NCI-H526 treated with DMSO at 0.1 percent for 48 hours (cell line): ENCODE data around the gene ZDHHC7.
"Not testable (repeated sequence)": the region's sequence is repeated elsewhere in the genome, so short reads cannot be mapped to it uniquely, and the experiment has no call there.

ENCODE experiments used
- DNase-seq: peaks from one replicate; lab custom pipeline; 2025; lab: John Stamatoyannopoulos, UW

Gene ZDHHC7

DNA sequence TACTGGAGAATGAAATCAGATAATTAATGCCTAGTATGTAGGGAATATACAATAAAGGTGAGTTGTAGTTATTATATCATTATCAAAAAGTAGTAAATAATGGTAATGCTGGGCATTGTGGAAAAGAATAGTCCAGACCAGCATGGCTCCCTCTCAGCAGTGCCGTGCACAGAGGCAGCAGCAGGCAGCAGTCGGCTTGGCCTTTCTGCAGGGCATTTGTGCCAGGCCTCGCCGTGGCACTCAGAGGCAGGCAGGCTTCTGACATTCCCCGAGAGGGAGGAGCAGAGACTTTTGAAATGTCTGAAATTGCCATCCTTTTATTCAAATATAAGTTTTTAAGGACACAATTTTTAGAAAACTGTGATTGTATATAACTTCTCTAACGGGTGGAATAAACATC is 31.3 kb upstream of the ZDHHC7 start:
- DNase-seq, result no peak

DNA sequence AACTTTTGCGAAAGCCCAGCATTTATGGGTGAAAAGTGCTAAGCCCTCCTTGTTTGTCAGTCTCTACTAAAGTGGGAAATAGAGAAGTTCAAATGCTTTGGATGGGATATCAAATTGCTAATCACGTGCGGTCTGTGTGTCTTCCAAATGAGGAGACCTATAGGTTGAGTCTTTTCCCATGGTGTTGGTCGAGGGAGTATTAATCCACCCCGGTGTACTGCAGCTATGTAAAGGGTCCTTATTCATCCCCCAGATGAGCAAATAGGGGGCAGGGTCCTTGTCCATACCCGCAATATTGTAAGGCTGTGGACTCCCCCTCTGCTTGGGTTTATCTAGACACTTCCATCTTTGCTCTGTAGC is 30.8 kb upstream of the ZDHHC7 start:
- no peak for DNase-seq

DNA sequence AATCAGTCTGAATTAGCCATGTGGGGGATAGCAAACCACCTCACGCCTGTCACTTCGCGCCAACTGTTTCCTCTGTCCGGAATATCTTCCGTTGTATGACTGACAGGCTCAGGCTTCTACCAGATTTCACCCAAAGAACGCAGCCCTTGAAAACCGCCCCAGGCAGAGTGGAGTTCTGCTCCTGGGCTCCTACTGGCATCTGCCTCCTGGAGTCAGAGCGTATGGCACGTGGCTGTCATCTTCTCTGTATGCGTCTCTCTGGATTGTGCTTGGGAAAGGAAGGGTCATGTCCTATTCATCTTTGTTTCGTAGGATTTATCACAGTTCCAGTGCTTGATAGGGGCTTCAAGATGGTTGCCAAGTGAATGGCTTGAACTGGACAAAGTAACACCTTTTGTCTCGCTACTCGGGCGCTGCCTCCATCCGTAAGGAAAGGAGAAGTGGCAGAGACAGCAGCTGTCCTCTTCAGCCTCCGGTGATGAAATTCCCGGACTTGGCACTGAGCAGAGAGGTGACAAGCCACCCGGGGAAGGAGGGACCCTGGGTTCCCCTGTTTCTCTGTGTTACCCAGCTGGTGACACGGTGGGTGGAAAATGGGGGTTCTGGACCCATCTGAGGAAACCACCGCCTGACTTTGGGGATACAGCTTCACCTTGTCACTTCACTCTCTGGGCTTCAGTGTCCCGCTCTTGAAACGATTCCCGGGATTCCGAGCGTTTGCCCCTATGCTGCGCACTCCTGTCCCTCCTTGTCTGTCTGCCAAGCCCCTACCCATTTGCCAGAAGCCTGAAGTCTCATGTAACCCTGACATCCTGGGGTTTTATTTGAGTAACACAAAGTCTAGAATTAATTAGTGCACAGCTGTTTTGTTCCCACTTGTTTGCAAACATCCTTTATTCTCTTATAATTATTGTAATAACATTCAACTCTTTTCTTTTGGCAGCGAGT is 30.2 kb upstream of the ZDHHC7 start:
- DNase-seq, result no peak

DNA sequence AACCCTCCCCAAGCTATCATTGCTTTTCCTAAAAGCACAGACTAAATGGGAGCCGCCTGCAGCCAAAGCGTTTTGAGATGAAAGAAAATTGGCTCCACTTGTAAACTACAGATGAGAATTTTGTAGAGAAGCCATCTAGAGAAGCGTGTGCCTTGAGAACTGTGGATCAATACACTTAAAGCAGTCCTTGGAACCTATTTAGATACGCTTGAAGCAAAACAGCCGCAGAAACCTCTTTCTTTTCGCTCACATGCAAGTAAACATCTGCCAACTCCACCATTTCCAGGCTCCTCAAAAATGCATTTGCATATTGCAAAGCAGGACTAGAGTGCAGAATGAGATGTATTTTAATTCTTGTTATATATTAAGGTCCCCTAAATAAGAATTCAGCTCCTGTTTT is 29.4 kb upstream of the ZDHHC7 start:
- peak; percentile 1 for DNase-seq

DNA sequence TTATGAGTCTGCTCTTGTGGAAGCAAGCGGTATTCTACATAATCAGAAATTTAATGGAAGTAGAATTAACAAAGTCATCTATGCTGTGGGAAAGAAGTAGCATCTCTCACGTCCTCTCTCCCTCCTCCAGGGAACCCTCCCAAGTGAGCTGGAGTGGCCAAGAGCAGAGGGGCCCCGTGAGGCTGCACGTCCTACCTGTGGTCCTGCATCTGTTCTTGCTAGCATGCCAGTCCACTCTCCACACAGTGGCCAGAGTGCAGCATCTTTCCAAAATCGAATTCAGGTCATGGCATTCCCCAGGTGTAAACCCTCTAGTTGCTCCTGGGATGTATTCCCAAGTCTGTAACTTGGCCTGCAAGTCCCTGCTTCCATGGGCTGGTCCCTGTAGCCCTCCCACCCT is 26.4 kb upstream of the ZDHHC7 start:
- no peak for DNase-seq

DNA sequence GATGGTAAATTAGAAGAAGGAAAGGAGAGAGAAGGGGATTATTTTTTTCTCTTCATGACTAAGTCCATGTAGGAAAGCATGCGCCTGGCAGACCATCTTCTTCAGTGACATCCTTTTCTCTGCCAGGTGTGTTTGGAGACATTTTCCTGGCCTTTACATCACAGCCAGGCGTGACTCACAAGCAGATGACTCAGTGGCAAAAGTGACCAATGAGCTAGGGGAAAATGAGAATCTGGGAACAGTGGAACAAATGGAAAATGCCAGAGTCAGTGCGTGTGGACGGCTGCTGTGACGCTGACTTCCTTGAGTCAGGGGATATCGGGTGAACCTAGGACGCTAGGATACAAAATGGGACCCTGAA is 25.7 kb upstream of the ZDHHC7 start:
- DNase-seq, result no peak

DNA sequence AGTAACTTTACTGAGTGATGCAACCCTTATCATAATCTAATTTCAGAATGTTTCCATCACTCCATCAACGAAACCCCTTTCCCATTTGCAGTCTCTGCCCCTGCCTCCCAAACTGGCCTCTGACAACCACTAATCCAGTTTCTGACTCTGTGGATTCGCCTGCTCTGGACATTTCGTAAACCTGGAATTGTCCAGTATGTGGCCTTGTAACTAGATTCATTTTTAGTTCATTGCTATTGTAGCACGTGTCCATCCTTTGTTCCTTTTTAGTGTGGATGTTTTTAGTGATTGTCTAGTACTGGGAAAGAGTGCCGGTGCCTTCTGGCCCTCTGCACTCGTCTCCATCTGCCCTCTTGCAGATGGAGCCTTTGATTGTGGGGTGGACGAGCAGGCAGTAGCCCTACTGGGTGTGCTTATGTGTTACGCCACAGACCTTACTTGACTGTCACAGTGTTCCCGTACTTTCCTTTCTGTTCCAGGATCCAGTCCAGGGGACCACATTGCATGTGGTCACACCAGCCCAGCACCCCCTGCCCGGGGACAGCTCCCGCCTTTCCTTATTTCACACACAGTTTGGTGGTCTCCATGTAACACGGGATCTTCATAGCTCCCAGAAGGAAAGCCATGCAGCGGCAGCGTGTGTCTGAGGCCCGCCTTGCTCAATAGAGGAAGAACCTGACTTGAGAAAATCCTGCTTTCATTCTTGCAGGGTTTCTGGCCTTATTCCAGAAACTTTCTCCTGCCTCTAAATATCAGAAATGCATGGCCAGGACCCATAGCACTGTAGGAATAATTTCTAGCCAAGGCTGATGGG is 25.1 kb upstream of the ZDHHC7 start:
- no peak for DNase-seq

DNA sequence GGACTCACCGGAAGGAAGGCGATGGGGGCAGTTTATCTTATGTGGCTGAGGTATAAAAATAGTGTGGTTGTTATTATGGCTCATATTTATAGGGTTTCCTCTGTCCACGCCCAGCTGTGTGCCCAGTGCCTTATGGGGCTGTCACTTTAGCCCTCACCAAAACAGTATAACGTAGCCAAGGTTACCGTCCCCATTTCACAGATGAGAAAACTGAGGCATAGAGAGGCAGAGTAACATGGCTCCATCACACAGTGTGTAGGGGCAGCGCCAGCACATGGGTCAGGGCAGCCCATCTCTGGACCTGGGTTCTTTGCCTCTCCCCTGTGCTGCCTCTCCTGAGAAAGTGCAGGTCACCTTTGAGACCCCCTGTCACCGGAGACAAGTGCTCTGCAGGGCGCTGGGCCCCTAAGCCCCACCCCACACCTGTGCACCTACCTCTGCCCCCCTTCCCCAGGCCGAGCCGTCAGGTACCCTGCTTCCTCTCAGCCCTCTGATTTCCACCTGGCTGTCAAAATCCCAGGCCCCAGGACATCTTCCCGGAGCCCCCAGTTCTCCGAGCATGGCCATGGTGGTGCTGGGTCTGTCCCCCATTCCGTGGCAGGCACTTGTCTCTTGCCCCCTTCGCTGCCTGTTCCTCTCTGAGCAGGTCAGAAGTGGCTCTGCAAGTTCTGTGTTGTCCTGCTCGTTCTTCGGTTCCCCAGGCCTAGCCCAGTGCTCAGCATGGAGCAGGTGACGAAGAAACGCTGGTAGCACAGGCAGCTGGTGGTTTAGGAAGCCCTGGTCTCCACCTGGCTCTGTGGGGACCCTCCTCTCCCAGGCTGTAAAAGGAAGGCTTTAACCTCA is 23.5 kb upstream of the ZDHHC7 start:
- no peak for DNase-seq

DNA sequence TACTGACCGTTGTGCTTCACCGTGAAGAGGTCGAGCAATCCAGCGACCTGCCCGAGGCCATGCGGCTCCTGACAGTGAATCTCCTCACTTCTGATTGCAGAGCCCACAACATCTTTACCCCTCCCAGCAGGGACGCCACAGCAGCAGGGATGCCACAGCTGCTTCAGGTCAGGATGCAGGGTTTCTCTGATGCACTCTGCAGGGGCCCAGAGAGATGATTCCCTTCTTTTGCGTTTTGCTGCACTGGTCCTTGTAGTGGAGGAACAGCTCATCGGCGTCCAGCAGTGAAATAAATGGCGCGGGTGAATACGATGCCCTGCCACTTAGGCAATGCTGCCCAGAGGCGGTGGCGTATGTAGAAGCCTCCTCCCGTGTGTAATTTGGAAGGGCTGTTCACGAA is 21.8 kb upstream of the ZDHHC7 start:
- no peak for DNase-seq

DNA sequence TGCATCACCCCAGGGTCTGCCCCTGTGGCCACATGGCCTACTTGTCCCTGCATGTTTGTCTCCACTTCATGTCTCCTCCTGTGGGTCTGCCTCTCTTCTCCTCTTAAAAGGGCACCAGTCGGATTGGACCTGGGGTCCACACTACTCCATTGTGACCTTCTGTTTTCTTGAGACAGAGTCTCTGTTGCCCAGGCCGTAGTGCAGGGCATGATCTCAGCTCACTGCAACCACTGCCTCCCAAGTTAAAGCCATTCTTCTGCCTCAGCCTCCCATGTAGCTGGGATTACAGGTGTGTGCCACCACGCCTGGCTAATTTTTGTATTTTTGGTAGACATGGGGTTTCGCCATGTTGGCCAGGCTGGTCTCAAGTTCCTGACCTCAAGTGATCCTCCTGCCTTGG is 20.9 kb upstream of the ZDHHC7 start:
- not testable (repeated sequence) for DNase-seq

DNA sequence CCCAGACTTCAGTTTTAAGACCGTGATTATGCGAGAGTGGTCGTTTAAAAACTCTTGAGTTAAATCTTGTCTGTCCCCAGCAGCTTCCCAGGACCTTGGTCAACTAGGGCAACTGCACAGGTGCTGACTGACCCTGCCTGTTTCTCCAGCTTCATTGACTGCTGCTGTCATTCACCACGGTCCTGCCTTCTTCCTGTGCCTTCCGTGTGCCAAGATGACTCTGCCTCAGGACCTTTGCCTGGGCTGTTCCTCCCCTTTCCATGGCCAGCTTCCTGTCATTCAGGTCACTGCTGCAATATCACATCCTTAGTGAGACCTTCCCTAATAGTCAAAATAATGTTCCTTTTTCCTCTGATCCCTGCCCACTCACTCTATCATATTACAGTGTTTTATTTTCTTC is 20.1 kb upstream of the ZDHHC7 start:
- DNase-seq, result no peak

DNA sequence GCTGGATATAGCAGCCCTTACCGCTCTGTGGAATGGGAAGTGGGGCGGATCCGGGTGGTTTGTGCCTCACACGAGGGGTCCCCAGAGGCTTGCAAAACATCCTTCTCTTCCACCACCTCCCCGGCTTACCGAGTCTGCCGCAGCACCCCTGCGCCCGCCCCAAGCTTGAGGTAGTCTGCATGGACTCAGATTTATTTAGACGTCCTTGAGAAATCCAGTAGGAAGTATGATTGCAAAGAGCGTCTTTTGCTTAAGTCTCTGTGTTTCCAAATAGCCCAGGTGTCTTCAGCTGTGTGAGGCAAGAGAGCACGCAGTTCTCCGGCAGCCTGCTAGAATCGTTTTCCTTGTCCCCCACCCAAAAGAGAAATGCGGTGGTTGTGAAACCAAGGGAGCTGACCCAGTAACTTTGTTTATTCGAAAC is 18.7 kb upstream of the ZDHHC7 start:
- no peak for DNase-seq

DNA sequence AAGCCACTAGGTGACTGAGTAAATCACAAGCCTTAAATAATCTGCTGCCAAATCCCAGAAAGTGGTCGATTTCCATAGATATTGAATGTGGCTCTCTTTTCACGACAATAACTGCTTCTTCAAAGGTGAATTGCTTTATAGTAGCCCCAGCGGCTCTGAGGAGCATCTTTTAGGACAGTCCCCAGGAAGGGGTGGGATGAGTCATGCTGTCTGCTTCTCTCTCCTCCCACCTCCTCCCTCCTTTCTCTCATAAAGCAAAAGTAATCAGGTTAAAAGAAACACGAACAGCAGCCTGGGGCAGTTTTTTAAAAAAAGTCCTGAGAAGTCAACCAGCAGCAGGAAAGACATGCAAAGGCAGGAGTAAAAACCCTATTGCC is 18.1 kb upstream of the ZDHHC7 start:
- DNase-seq, result no peak

DNA sequence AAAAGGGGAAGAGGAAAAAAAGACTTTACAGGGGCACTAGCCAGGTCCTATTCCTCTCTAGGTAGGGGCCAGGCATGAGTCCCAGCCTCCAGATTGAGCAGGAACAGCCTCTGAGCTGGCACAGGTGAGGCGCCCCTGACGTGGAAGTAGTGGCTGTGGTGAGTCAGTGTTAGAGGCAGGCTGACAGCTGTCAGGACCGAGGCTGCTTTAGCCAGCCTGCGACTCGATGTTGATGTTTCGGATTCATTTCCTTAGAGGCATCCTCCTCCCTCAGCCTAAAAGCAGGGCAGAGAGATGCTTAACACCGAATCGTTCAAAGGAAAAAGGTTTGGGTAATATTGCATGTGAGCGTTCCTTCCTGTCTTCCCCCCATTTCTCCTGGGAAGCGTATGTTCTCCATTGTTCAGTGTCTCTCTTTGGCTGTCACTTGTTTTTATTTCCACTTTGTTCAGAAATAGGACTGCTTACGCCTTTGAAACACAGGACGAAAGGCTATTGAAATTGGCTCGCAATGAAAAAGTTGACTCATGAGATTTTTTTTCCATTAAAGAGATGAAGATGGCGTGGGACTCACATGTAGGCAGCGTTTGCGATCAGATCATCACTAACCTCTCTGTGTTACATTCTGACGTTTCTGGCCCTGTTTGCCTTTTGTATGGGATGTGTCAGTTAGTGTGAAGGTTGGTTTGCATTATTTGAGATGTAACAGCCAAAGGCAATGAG is 17.5 kb upstream of the ZDHHC7 start:
- no peak for DNase-seq

DNA sequence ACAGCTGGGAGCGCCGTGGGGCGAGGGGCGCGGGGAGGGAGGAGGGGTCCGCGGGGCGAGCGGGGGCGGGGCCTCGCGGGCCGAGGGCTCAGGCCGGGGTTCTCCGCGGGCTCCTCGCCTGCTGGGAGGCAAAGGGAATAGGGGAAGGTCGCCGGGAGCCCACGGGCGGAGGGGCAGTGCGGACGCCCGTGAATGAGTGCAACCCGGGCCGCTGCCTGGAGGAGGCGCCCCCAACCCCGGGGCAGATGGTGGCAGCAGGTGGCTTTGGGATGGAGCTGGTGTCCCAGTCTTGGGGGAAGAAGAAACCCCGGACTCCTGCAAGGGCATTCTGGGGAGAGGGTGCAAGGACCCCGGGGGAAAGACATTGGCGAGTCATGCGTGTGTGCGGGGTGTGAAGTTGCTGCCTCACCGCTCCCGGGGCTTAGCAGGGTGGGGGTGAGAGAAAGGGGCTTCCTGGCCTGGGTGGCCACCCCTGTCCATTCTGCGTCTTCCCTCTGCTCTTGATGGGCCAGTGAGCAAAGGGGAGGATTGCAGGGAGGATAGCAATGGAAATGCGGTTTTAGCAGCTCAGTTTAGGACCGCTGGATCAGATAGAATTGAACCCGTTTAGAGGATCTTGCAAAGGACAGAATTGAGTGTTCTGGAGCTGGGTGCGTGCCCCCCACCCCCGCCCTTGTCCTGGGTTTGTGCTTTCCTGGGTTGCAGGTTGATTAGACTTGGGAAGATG is 16.8 kb upstream of the ZDHHC7 start:
- DNase-seq, result no peak

DNA sequence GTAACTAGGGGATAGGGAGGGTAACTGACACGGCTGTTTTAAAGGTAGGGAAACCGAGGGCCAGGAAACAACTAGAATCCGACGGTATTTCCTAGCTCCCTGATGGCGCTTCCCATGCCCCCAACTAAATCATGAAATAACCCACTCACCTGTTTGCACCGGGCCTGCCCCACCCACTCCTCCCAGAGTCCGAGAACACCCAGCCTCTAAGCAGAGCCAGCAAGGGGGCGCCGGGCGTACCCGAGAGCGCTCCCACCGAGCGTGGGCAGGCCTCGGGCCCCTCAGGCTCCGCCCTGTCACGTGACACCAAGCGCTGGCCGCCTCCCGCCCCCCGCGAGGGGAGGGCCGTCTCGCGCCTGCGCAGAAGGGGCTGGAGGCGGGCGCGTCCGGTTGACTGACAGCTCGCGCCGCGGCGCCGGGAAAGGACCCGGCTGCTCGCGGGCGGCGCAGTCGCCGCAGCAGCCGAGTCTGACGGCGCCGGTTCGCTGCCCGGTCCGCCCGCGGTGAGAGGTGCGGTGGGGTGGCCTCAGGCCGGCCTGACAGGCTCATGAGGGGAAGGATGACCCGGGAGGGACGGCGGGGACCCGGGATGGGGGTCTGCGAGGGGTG is 16.1 kb upstream of the ZDHHC7 start, which contains the start of gene KIAA0513:
TSS of gene KIAA0513 (plus strand) at position 447 of the 609 bp plus-strand sequence. CDS start 39,277 bp downstream, outside the sequence.
- DNase-seq, result peak; percentile 45

DNA sequence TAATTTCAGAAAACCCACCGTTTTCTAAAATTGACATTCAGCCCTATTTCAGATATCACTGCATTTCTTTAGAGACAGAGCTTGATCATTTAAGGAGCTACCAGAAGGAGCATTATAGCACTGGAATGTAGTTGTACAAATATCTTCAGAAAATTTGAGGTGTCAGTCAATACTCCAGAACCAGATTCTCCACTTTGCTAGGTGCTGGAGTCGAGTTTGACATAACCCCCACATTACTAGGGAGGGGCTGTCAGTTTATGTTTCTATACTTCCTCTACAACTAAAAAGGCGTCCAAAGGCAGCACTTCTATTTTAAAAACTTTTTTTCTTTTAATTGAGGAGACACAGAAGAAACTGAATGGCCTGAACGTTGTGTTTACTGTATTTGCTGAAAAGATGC is 15.4 kb upstream of the ZDHHC7 start:
- DNase-seq, result no peak

DNA sequence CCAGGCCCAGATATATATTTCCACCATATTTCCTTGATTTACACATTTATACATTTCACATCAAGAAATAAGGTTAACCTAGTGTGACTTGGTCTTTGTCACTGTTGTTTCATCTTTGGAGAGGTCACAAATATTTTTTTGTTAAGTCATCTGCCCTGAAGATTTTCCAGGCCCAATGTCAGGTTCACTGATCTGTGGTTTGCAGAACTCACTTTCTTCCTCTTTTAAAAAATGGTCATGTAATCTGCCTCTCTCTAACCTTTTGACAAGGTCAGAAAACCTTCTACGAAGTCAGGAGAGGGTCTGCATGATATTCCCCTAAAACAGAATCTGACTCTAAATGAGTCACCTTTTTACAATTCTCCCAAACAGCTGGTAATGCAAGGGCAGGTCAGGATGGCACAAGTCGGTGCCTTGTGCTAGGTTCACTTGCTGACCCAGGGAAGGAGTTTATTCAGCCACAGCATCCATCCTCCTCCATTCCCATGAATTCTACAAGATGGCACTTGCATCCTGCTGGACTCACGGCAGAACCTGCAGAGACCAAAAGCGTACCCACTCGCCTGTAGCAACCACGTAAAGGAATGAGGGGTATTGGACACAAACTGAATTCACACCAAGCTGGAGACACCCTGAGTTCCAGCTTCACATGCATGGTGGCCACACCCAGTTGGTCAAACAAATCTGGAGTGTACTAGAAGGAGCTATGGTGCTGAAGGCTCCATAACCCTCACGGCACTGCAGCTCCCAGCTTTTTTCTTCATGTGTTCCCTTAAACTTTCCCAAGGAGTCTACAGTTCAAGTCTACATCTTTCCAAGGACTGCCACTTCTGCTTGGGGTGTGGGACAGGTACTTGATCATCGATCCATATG is 14.7 kb upstream of the ZDHHC7 start:
- DNase-seq, result no peak

DNA sequence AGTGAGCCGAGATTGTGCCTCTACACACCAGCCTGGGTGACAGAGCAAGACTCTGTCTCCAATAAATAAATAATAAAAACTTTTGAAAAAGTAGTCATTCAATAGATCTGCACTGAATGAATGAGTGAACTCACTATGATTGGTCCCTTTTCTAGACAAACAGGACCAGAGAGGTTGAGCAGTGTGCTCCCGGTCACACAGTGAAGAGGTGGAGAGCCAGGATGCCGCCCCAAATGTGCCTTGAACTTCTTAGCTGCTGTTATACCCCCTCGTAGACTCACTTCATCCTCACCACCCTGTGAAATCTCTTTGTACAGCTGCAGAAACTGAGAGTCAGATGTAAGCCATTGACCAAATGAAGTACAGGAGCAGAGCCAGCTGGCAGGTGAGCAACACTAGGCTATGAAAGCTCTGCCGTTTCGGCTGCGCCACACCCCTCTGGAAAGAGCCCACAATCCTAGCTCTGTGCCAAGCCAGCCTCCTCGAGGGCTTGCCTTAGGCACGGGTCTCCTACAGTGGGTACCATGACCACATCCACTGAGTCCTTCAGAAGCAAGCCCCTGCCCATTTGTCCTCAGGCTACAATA is 8.4 kb upstream of the ZDHHC7 start:
- DNase-seq, result no peak
